GM04504 (cell line): ENCODE results near the gene SLC2A11.
A peak's percentile ranks its signal among the peaks of the same experiment; 100 is the strongest.
"Not testable (repeated sequence)": the region's sequence is repeated elsewhere in the genome, so short reads cannot be mapped to it uniquely, and the experiment has no call there.

Experiments used
- DNase-seq: peaks from one replicate; pipeline ENCODE4 v3.0.0-alpha.2; 2012; ENCODE audit warnings: low read depth

SLC2A11 gene

GRCh38 chr22:23891726-23892125 is 34.1 kb downstream of the SLC2A11 start:
- no peak for DNase-seq

GRCh38 chr22:23892130-23892529 is 34.5 kb downstream of the SLC2A11 start:
- DNase-seq, result no peak

DNA sequence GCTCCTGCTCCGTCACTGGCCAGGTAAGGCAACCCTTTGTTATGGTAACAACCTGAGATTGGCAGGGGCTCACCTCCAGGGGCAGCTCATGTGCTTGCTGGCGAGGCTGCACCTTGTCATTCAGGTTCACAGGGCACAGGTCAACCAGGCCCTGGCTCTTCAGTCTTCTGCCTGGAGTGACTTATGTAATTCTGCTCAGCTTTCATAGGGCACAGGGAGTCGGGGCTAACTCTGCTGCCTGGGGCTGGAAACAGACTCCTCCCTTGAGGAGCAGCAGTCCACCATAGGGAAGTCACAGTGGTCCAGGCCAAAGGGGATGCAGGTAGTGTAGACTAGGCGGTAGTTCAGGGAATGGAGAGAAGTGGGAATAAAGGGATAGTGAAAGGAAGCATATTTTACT is 35.0 kb downstream of the SLC2A11 start:
- DNase-seq, result no peak

GRCh38 chr22:23893121-23893944 is 35.7 kb downstream of the SLC2A11 start:
- no peak for DNase-seq

- peak; percentile 70 for DNase-seq
Measured at GRCh38 chr22:23893945-23894709, 36.5 kb downstream of the SLC2A11 start, which contains the start of gene MIF. Gene MIF (plus strand): TSS chr22:23894383. CDS start chr22:23894475, 92 bp downstream.

DNA sequence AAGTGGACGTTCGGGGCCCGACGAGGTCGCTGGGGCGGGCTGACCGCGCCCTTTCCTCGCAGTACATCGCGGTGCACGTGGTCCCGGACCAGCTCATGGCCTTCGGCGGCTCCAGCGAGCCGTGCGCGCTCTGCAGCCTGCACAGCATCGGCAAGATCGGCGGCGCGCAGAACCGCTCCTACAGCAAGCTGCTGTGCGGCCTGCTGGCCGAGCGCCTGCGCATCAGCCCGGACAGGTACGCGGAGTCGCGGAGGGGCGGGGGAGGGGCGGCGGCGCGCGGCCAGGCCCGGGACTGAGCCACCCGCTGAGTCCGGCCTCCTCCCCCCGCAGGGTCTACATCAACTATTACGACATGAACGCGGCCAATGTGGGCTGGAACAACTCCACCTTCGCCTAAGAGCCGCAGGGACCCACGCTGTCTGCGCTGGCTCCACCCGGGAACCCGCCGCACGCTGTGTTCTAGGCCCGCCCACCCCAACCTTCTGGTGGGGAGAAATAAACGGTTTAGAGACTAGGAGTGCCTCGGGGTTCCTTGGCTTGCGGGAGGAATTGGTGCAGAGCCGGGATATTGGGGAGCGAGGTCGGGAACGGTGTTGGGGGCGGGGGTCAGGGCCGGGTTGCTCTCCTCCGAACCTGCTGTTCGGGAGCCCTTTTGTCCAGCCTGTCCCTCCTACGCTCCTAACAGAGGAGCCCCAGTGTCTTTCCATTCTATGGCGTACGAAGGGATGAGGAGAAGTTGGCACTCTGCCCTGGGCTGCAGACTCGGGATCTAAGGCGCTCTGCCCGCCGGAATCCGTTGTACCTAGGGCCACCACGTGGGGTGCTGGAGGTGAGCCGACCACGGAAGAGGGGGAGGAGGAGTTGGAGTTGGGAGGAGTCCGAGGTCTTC is 37.3 kb downstream of the SLC2A11 start:
- no peak for DNase-seq

DNA sequence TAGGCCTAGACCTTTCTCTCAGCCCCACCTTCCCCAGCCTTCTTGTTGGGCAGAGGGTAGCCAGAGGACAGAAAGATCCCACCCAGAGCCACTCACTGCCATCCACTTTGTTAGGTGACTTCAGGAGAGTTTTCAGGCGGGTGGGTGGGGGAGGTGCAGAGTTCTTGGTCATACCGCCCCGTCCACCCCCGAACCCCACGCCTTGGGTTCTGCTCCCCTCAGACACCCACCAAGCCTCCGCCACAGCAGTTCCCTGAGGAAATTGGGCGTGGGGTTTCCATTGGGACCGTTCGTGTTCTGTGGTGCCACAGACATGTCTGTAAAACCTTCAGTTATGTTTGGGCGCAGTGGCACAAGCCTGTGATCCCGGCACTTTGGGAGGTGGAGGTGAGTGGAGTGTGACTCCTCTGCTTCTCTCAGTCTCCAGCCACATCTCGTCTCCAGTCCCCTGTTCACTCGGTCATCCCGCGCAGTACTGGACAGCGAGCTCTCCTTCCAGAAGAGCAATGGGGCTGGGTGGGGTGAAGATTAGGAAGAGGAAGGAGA is 38.0 kb downstream of the SLC2A11 start:
- no peak for DNase-seq

- no peak for DNase-seq
Measured at GRCh38 chr22:23896166-23896522, 38.5 kb downstream of the SLC2A11 start.

DNA sequence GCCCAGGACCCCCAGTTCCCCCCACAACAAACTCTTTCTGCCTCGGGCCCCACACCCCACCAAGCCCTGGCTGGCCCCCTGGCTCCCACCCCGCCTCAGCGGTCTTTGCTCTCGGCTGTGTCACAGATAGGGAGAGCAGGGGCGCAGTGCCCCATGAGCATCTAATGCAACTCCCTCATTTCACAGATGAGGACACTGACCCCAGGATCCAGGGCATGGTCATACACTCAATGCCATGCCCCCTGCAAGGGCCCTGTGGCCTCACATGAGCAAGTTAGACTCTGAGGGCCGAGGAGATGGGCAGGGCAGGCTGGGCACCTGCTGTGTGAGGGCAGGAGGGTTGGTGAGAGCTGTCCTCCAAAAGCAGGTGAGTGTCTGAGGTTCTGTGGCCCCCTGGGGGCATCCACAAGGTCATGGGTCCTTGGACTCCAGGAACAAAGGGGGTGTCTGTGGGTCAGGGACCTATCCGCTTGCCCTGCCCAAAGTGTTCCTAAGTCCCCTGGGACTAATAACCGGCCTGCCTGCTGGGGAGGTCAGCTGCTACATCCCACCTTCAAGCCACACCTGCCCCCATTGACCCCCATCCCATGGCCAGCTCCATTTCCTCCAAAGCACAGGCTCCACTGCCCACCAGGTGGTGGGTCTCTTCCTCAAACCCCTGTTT is 39.0 kb downstream of the SLC2A11 start:
- DNase-seq, result no peak

DNA sequence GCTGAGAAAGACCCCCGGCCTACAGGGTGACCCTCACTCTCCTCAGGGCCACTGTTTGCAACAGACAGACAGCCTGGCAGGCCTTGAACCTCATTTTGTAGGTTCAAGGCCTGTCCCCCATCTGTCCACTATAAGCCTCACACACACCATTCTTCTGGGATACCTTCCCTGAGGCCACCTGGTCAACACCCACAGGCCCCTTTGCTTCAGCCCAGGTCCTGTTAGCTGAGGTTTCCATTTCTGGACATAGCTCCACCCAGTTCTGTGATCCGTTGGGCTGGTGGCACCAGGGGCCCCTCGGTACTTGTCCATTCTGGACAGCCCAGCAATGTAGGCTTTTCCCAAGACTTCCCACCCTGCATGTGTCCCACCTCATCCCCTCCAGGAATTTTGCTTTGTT is 39.6 kb downstream of the SLC2A11 start:
- no peak for DNase-seq

DNA sequence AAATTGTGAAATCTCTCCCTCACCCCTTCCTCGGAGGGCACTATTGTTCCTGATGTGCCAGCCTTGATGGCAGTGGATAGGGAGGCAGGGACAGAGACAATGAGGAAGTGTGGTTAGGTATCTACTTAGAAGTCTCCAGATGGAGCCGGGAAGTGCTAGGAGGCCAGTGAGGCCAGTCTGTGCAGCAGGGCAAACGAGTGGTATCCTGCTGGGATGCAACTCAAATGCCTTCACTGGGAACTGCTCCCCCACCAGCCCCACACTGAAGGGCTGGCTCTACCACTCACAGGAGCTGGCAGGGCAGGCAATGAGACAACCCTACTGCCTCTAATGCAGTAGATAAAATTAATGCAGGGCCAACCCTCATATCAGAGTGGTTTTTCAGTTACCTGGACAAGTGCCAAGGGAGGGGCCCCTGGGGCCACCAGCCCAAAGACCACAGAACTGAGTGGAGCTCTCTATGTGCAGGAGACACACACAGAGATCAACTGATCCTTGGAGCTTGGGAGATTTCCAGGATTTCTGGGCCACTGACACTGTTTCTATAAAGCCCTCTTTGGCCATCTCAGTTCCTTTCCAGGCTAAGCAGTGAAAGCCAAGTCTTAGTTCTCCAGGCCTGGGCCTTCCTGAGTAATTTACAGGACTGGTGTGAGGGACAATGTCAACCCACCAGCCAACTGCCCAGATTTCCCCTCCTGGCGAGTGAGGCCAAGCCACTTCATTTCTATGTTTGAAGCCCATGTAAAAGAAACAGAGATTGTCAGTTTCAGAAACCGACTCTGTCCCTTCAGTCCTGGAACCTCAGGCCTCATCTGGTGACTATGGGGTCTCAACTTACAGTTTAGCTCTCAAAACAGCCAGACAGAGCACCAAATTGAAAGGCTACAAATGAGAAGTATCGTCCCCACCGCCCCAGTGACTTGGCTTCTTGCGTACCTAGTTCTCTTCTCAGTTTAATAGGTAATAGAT is 40.6 kb downstream of the SLC2A11 start:
- DNase-seq, result no peak

DNA sequence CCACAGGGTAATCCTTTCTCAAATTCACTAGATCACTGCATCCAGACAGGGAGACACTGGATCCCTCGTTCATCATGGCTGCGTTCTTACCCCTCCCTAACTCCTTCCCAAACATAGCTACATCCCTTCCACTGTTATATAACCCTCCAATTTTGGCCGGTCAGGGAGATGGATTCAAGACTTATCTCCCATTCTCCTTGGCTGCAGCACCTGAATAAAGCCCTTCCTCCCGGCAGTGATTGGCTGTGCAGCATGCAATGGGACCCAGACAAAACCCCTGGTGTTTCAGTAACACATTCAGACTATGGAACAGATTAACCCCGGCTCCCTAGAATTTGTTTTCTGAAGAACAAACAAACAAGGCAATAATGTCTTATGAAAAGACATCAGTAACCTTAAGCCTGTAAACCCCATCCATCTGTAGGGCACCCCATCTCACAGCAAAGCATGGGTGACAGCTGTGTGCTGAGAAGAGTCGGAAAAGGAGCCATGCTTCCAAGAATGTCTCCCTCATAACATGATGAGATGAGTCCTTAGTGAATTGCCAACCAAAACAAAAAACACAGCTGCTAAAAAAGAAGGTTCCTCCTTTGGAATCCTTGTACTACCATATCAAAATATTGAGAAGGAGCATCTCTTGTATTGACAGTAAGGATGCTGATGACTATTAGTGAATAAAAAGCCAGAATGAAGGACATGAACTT is 41.5 kb downstream of the SLC2A11 start:
- DNase-seq, result no peak

DNA sequence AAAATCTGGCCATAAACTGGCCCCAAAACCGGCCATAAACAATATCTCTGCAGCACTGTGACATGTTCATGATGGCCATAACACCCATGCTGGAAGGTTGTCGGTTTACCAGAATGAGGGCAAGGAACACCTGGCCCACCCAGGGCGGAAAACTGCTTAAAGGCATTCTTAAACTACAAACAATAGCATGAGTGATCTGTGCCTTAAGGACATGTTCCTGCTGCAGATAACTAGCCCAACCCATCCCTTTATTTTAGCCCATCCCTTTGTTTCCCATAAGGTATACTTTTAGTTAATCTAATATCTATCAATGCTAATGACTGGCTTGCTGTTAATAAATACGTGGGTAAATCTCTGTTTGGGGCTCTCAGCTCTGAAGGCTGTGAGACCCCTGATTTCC is 42.6 kb downstream of the SLC2A11 start:
- DNase-seq, result not testable (repeated sequence)

- no peak for DNase-seq
Measured at GRCh38 chr22:23901600-23901999, 43.9 kb downstream of the SLC2A11 start.

DNA sequence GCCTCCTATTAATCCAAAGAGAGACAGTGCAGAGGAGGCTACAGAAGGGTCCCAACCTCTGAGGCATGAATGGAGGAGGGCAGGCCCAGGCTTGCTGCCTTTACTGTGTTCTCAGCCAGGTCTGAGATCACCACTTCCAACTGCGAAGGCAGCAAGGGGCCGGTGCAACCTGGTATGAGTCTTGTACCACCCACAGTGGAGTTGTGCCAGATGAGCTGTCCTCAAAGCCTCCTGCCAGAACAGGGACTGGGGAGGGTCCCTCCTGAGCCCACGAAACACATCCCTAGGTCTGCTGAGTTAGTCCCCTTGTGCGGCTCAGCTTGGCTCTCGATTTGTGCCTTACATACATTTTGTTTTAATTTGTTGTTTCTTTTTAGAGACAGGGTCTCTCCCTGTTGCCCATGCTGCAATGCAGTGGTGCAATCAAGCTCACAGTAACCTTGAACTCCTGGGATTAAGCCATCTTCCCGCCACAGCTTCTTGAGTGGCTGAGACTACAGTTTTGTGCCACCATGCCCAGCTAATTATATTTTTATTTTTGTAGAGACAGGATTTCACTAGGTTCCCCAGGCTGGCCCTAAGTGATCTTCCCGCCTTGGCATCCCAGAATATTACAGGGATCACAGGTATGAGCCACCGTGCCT is 45.8 kb downstream of the SLC2A11 start:
- DNase-seq, result no peak

- DNase-seq, result no peak
Measured at GRCh38 chr22:23904573-23905254, 47.0 kb downstream of the SLC2A11 start.

DNA sequence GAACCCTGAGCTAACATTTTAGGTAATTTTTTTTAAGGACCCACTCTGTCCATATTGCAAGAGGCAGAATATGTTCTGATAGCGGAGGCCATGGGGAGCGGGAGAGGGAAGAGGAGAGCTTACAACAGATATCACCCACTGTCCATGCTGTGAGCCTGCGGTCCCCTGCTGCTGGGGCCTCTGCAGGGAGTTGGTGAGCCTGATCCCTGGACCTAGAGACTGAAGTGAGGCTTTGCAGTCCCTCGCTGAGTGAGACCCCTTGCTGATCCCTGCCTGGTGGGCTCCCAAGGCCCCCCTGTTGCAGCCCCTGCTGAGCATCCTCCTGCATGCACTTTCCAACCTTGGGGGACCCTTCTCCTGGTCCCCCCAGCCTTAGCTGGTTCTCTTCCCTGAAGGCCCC is 49.0 kb downstream of the SLC2A11 start:
- no peak for DNase-seq

- DNase-seq, result not testable (repeated sequence)
Measured at GRCh38 chr22:23907423-23907822, 49.7 kb downstream of the SLC2A11 start.
